ACC112 (cell line): ENCODE measurements around the gene SLC1A2.

Experiments used
- H2AFZ ChIP-seq: fragments of 200-600 bp; sonication (generic); one replicate; pipeline ENCODE4 v1.6.0; 2017; ENCODE audit warnings: antibody characterized with exemption, low read length; ENCODE audit not compliant: unreplicated experiment
- H3K27ac ChIP-seq: fragments of 200-600 bp; sonication (generic); 2 replicates; pipeline ENCODE4 v1.5.1; 2014; ENCODE audit warnings: low read depth, mild to moderate bottlenecking, antibody characterized with exemption, low read length, moderate library complexity
- H3K27me3 ChIP-seq: fragments of 200-600 bp; sonication (generic); 2 replicates; pipeline ENCODE4 v1.6.1; 2014; ENCODE audit warnings: mild to moderate bottlenecking, antibody characterized with exemption, low read length, moderate library complexity, mixed read lengths; ENCODE audit not compliant: insufficient read depth
- H3K36me3 ChIP-seq: fragments of 200-600 bp; sonication (generic); 2 replicates; pipeline ENCODE4 v1.6.1; 2016; ENCODE audit warnings: mild to moderate bottlenecking, antibody characterized with exemption, low read length, moderate library complexity, mixed read lengths; ENCODE audit not compliant: insufficient read depth
- H3K4me1 ChIP-seq: fragments of 200-600 bp; sonication (generic); one replicate; pipeline ENCODE4 v1.6.1; 2016; ENCODE audit warnings: low read length, mixed read lengths; ENCODE audit not compliant: insufficient read depth, unreplicated experiment, control insufficient read depth
- H3K4me3 ChIP-seq: fragments of 200-600 bp; sonication (generic); 2 replicates; pipeline ENCODE4 v1.5.1; 2014; ENCODE audit warnings: mild to moderate bottlenecking, low read depth, low read length
- H3K79me2 ChIP-seq: fragments of 200-600 bp; sonication (generic); one replicate; pipeline ENCODE4 v1.6.0; 2016; ENCODE audit warnings: low read length; ENCODE audit not compliant: control insufficient read depth, unreplicated experiment, insufficient read depth

The SLC1A2 gene

DNA sequence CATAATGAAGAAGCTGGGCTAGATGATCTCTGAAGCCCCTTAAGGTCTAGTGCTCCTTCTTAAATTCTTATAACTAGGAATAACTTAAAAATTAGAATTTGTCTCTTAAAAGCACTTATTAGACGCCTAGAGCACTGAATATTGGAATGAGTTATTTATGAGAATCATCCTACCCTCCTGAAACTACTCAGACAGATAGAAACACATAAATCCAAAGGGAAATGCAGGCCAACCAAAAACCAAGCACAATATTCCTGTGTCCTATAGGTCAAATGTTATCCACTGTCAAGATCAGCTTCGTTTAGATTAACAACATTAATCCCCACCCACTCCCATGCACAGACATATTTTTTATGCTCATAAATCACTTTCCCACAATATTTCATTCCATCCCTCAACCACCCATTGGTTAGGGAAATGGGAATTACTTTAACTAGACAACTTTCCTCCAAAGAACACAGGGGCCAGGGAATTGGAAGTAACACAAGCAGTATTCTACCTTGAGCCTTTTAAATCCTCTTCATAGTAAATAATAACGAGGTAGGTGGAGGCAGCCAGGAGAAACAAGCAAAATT lies 193.3 kb downstream of the SLC1A2 start:
- Histone ChIP-seq H3K4me1 (no peaks in the 10 kb centered on the region), H3K79me2 (no peaks in the 10 kb centered on the region), H3K4me3 (no peak overlapping the region), H3K27me3 (no peaks in the 10 kb centered on the region), H3K27ac (no peak overlapping the region), H3K36me3 (peaks cover 82% of the 10 kb centered on the region), H2AFZ (no peak overlapping the region)

- no peaks in the 10 kb centered on the region for H3K27me3 ChIP-seq
- no peak overlapping the region for H2AFZ ChIP-seq
- peaks cover 82% of the 10 kb centered on the region for H3K36me3 ChIP-seq
- H3K27ac ChIP-seq, result peak overlapping the region; percentile 26
- H3K4me1 ChIP-seq, result no peaks in the 10 kb centered on the region
- H3K4me3 ChIP-seq, result no peak overlapping the region
- no peaks in the 10 kb centered on the region for H3K79me2 ChIP-seq
Observed at GRCh38 chr11:35223991-35224390, 195.4 kb downstream of the SLC1A2 start.

- Histone ChIP-seq H2AFZ (no peak overlapping the region), H3K36me3 (peaks cover 82% of the 10 kb centered on the region), H3K27ac (peak overlapping the region; percentile 26), H3K4me3 (no peak overlapping the region), H3K79me2 (no peaks in the 10 kb centered on the region), H3K4me1 (no peaks in the 10 kb centered on the region), H3K27me3 (no peaks in the 10 kb centered on the region)
Observed at GRCh38 chr11:35223371-35223796, 196.0 kb downstream of the SLC1A2 start.

- H3K4me3 ChIP-seq, result no peak overlapping the region
- H2AFZ ChIP-seq, result no peak overlapping the region
- peaks cover 59% of the 10 kb centered on the region for H3K36me3 ChIP-seq
- peaks cover 37% of the 10 kb centered on the region for H3K4me1 ChIP-seq
- no peak overlapping the region for H3K27ac ChIP-seq
- H3K79me2 ChIP-seq, result no peaks in the 10 kb centered on the region
- no peaks in the 10 kb centered on the region for H3K27me3 ChIP-seq
Observed at GRCh38 chr11:35218956-35219355, 200.4 kb downstream of the SLC1A2 start.

GRCh38 chr11:35216962-35217678 lies 202.2 kb downstream of the SLC1A2 start:
- Histone ChIP-seq H2AFZ (no peak overlapping the region), H3K36me3 (peaks cover 44% of the 10 kb centered on the region), H3K4me3 (no peak overlapping the region), H3K27me3 (no peaks in the 10 kb centered on the region), H3K27ac (peak overlapping the region; percentile 97), H3K4me1 (peaks cover 55% of the 10 kb centered on the region), H3K79me2 (no peaks in the 10 kb centered on the region)

DNA sequence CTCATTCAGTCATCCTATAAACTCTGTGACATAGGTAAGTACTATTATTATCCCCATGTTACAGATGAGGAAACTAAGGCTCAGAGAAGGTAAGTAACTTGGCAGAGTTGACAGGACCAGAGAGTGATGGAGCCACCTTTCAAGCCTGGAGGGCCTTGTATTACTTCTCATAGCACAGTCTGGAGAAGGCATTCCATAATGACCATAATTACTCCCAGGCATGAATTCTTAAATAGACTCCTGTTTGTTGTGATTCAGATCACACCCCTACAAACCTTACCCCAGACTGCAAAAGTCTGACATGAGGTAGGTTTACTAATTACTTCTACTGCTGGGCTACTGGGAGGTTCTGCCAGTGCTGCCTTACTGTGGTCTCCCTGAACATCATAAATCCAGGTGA lies 203.4 kb downstream of the SLC1A2 start:
- H3K27me3 ChIP-seq, result no peaks in the 10 kb centered on the region
- H3K27ac ChIP-seq, result peak overlapping the region; percentile 97
- peaks cover 67% of the 10 kb centered on the region for H3K4me1 ChIP-seq
- no peak overlapping the region for H2AFZ ChIP-seq
- H3K79me2 ChIP-seq, result no peaks in the 10 kb centered on the region
- H3K36me3 ChIP-seq, result peaks cover 37% of the 10 kb centered on the region
- H3K4me3 ChIP-seq, result no peak overlapping the region

DNA sequence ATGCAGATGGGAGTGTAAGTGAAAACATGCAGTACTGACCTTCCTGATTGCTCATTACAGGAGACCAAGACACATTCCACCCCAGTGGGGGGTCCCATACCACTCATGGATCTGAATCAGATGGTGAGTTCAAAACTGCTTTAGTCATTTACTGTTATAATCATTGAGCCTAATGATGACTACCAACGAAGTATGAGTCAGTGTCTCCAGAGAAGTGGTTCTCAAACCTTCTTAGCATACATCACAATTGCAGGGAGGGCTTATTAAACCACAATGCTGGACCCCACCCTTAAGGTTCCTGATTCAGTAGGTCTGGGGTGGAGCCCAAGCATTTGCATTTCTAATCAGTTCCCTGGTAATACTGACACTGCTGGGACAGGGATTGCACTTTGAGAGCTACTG lies 204.6 kb downstream of the SLC1A2 start:
- Histone ChIP-seq H3K27ac (peak overlapping the region; percentile 97), H3K36me3 (peaks cover 41% of the 10 kb centered on the region), H3K4me1 (peaks cover 69% of the 10 kb centered on the region), H3K27me3 (no peaks in the 10 kb centered on the region), H3K79me2 (no peaks in the 10 kb centered on the region), H2AFZ (no peak overlapping the region), H3K4me3 (peak overlapping the region; percentile 46; the same call in 1 of the 2 replicates)

DNA sequence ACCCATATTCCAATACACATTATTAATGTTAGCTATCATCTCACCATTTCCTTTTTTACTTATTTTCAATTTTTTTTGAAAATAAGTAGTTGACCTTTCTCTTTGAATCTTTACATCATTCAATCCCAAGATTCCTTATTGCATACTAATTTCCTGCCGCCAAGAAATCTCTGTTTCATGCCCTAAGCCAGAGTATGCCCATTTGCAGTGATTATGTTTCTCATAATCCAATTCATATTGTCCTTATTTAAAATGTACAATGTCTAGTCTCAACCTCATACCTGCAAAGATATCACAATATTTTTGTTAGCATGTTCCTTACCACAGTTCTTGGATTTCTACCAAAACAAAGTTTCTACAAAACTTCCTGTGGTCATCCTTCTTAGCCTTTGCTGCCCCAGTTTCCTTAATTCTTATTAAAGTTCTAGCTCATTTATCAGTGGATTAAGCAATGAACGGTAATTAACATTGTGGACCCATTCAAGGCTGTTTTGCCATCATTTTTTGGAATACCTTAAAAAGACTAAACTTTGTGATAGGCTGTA lies 205.1 kb downstream of the SLC1A2 start:
- peaks cover 41% of the 10 kb centered on the region for H3K36me3 ChIP-seq

GRCh38 chr11:35211952-35212351 lies 207.4 kb downstream of the SLC1A2 start:
- Histone ChIP-seq H2AFZ (no peak overlapping the region), H3K79me2 (peaks cover 4% of the 10 kb centered on the region), H3K36me3 (peaks cover 53% of the 10 kb centered on the region), H3K4me1 (peaks cover 62% of the 10 kb centered on the region), H3K4me3 (no peak overlapping the region), H3K27ac (peak overlapping the region; percentile 97), H3K27me3 (no peaks in the 10 kb centered on the region)

More for the DNA sequence above, 205.1 kb downstream of the SLC1A2 start:
- peak overlapping the region; percentile 23; the same call in 1 of the 2 replicates for H3K4me3 ChIP-seq
- peak overlapping the region; percentile 97 for H3K27ac ChIP-seq
- H3K79me2 ChIP-seq, result no peaks in the 10 kb centered on the region
- no peaks in the 10 kb centered on the region for H3K27me3 ChIP-seq
- H3K4me1 ChIP-seq, result peaks cover 69% of the 10 kb centered on the region
- no peak overlapping the region for H2AFZ ChIP-seq

DNA sequence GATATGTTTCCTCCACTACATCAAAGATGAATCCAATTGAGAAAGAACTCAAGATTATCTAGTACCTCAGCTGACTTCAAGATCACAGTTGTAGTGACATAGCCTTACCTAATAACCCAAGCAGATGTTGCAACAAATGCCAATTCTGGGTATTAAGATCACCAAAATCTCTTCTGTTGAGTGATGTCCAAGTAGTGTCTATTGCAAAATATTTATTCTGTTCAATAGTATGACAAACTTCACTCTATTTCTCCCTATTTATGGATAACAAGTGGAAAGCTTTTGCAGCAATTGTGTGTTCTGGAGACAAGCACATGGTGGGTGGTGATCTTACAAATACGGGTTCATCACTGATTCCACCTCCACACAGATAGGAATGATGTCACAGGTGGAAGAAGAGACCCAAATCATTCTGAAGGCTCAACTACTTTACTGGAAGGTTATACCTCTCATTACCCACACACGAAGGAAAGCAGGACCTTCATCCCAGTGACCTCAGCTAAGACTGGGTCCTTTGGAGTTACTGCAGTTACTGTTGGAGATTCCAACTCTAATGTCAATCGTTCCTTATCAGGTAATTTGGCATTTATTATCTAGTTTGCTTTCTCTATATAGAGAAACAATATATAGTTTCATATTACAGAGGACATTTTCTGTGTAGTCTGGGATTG lies 208.3 kb downstream of the SLC1A2 start:
- no peaks in the 10 kb centered on the region for H3K27me3 ChIP-seq
- H3K4me1 ChIP-seq, result peaks cover 53% of the 10 kb centered on the region
- peak overlapping the region; percentile 97 for H3K27ac ChIP-seq
- peaks cover 4% of the 10 kb centered on the region for H3K79me2 ChIP-seq
- H3K4me3 ChIP-seq, result no peak overlapping the region
- H2AFZ ChIP-seq, result no peak overlapping the region
- peaks cover 52% of the 10 kb centered on the region for H3K36me3 ChIP-seq
